Measurements from ENCODE around the gene CXCL17. TPM values are rescaled to one million over a fixed set of nuclear protein-coding genes. Genes with fewer than 3 reads are reported as not detected.

Gene CXCL17
- total RNA-seq, 1 donor from 2014 or later, result not detected

- intact Hi-C loops (cut with micrococcal nuclease), result loop anchor here (5.0 kb wide), 1 partner anchor 317 kb away; no protein-coding TSS in a partner anchor
Observed at GRCh38 chr19:42424712-42425131, 18.0 kb downstream of the CXCL17 start.

GRCh38 chr19:42424345-42424707, 18.4 kb downstream of the CXCL17 start:
- intact Hi-C loops (cut with micrococcal nuclease), result loop anchor here (5.0 kb wide), 1 partner anchor 317 kb away; no protein-coding TSS in a partner anchor

- intact Hi-C loops (cut with micrococcal nuclease), result loop anchor here (1.0 to 5.0 kb wide), 5 partner anchors 27 to 316 kb away; partner anchors contain the start of genes PAFAH1B3 and PRR19
Observed at GRCh38 chr19:42423462-42424344, 19.0 kb downstream of the CXCL17 start.

- intact Hi-C loops (cut with micrococcal nuclease), result loop anchor here (1.0 to 5.0 kb wide), 5 partner anchors 26 to 316 kb away; partner anchors contain the start of genes PAFAH1B3 and PRR19
Observed at GRCh38 chr19:42422901-42423461, 19.8 kb downstream of the CXCL17 start.

GRCh38 chr19:42422092-42422900, 20.4 kb downstream of the CXCL17 start:
- intact Hi-C loops (cut with micrococcal nuclease), result loop anchor here (2.0 to 5.0 kb wide), 2 partner anchors 25 to 315 kb away; no protein-coding TSS in a partner anchor

GRCh38 chr19:42421591-42422031, 21.1 kb downstream of the CXCL17 start:
- intact Hi-C loops (cut with micrococcal nuclease), result loop anchor here (2.0 to 5.0 kb wide), 2 partner anchors 25 to 314 kb away; no protein-coding TSS in a partner anchor

- intact Hi-C loops (cut with micrococcal nuclease), result loop anchor here (5.0 kb wide), 1 partner anchor 314 kb away; no protein-coding TSS in a partner anchor
Observed at GRCh38 chr19:42421101-42421500, 21.6 kb downstream of the CXCL17 start.

GRCh38 chr19:42420055-42420544, 22.6 kb downstream of the CXCL17 start:
- intact Hi-C loops (cut with micrococcal nuclease), result loop anchor here (1.0 to 5.0 kb wide), 2 partner anchors 109 to 313 kb away; no protein-coding TSS in a partner anchor

- intact Hi-C loops (cut with micrococcal nuclease), result no loop called here
Observed at GRCh38 chr19:42419309-42419708, 23.4 kb downstream of the CXCL17 start.

GRCh38 chr19:42412661-42413076, 30.1 kb downstream of the CXCL17 start:
- intact Hi-C loops (cut with micrococcal nuclease), result no loop called here

- intact Hi-C loops (cut with micrococcal nuclease), result no loop called here
Observed at GRCh38 chr19:42412227-42412626, 30.5 kb downstream of the CXCL17 start.

GRCh38 chr19:42411581-42412178, 31.1 kb downstream of the CXCL17 start:
- intact Hi-C loops (cut with micrococcal nuclease), result no loop called here

GRCh38 chr19:42410371-42410770, 32.4 kb downstream of the CXCL17 start:
- intact Hi-C loops (cut with micrococcal nuclease), result no loop called here

- intact Hi-C loops (cut with micrococcal nuclease), result no loop called here
Observed at GRCh38 chr19:42409477-42409876, 33.3 kb downstream of the CXCL17 start.

- intact Hi-C loops (cut with micrococcal nuclease), result no loop called here
Observed at GRCh38 chr19:42407816-42408175, 35.0 kb downstream of the CXCL17 start.

GRCh38 chr19:42407085-42407815, 35.5 kb downstream of the CXCL17 start:
- intact Hi-C loops (cut with micrococcal nuclease), result no loop called here

GRCh38 chr19:42406111-42406510, 36.6 kb downstream of the CXCL17 start:
- intact Hi-C loops (cut with micrococcal nuclease), result no loop called here

GRCh38 chr19:42403586-42403985, 39.2 kb downstream of the CXCL17 start:
- intact Hi-C loops (cut with micrococcal nuclease), result no loop called here

GRCh38 chr19:42402376-42403116, 40.2 kb downstream of the CXCL17 start:
- intact Hi-C loops (cut with micrococcal nuclease), result no loop called here
